ENCODE data around the gene PIH1D1. TPM values are rescaled to one million over a fixed set of nuclear protein-coding genes. Genes with fewer than 3 reads are reported as not detected.

PIH1D1 gene
- total RNA-seq, 1 experiment from 2014 or later: 166 TPM

- Histone ChIP-seq H2AFZ (ENCODE audit: low read length) (no peak overlapping the region), H4K8ac (replicated peaks; ENCODE audit: insufficient read length, low read depth, low read length) (no peak overlapping the region), H3K4me2 (ENCODE audit: insufficient read depth, insufficient read length, low read length) (no peak overlapping the region), H3K23me2 (ENCODE audit: insufficient read length, low read depth, low read length, poor library complexity, severe bottlenecking) (peaks cover 17% of the 10 kb centered on the region), H2BK120ac (ENCODE audit: low read depth, low read length, poor library complexity, severe bottlenecking) (no peak overlapping the region), H3K9ac (ENCODE audit: extremely low read depth, insufficient read length, low read length) (no peak overlapping the region), H2BK20ac (ENCODE audit: low read depth, low read length, poor library complexity, severe bottlenecking) (no peak overlapping the region), H3K79me1 (ENCODE audit: insufficient read depth, low read depth, low read length, poor library complexity, severe bottlenecking) (peaks cover 4% of the 10 kb centered on the region), H2BK15ac (ENCODE audit: low read depth, low read length) (no peak overlapping the region), H3K23ac (ENCODE audit: insufficient read length, low read depth, low read length) (no peak overlapping the region), H4K5ac (ENCODE audit: insufficient read length, low read depth, low read length) (no peak overlapping the region), H3K9me3 (ENCODE audit: control insufficient read depth, low read depth, low read length) (no peaks in the 10 kb centered on the region), H2AK5ac (ENCODE audit: insufficient read length, low read length) (no peak overlapping the region), H2BK5ac (ENCODE audit: insufficient read length, low read length) (no peak overlapping the region), H3K4ac (ENCODE audit: low read depth, low read length) (no peak overlapping the region), H4K20me1 (ENCODE audit: control insufficient read depth, insufficient read depth, insufficient read length) (no peaks in the 10 kb centered on the region), H3K56ac (ENCODE audit: insufficient read length, low read depth, low read length) (no peak overlapping the region), H2BK12ac (ENCODE audit: insufficient read length, low read depth, low read length) (no peak overlapping the region), H4K91ac (ENCODE audit: insufficient read length, low read depth, low read length) (no peak overlapping the region), H3K27ac (ENCODE audit: insufficient read length, low read depth, low read length) (no peak overlapping the region), H3K4me1 (ENCODE audit: insufficient read depth, low read length) (no peaks in the 10 kb centered on the region), H3K18ac (ENCODE audit: insufficient read length, low read depth, low read length) (no peak overlapping the region), H3T11ph (ENCODE audit: low read length) (no peak overlapping the region), H3K14ac (ENCODE audit: insufficient read depth, low read length) (no peak overlapping the region), H3K27me3 (ENCODE audit: insufficient read depth, low read length) (no peaks in the 10 kb centered on the region), H3K79me2 (ENCODE audit: insufficient read depth, low read length) (peaks cover 21% of the 10 kb centered on the region)
- Mint-ChIP-seq H3K4me3 (peak overlapping the region in 1 of 2 experiments; percentile 55; a peak in 1 of 5 replicates), H3K9me3 (peaks cover 14 to 15% of the 10 kb centered on the region in 2 experiments; a peak in 4 of 5 replicates), H3K36me3 (ENCODE audit: insufficient read depth in 1 of 3, low read depth in 3 of 3) (peaks cover 61 to 66% (median 62%) of the 10 kb centered on the region in 3 experiments), H3K27me3 (ENCODE audit: low read depth) (peaks cover 11% of the 10 kb centered on the region; the same call in 1 of the 2 replicates), H3K27ac (peak overlapping the region; percentile 75 to 96 (median 77); a peak in 4 of 7 replicates), H3K4me1 (peaks cover 13 to 21% of the 10 kb centered on the region in 2 experiments)
- WGBS (ENCODE audit: extremely low coverage, insufficient read length, low lambda C conversion rate): no CpG with 5 or more reads among the region's 7 CpGs
- TF ChIP-seq CTCF (conservative IDR thresholded peaks at IDR 0.05): no peak
- no peak for DNase-seq
Observed at GRCh38 chr19:49491804-49492572, 40.4 kb upstream of the PIH1D1 start.

All from H9 (cell line).